Activated T-cell treated with anti-CD3 and anti-CD28 coated beads, Interleukin-2, amount 50 U/mL, for 1 hour (primary cell): Measurements from ENCODE around the gene PRTFDC1.
"Not testable (repeated sequence)": the region's sequence is repeated elsewhere in the genome, so short reads cannot be mapped to it uniquely, and the experiment has no call there.

Experiments
- DNase-seq: peaks from one replicate; pipeline ENCODE4 v3.0.0-alpha.2; 2020

PRTFDC1 gene

DNA sequence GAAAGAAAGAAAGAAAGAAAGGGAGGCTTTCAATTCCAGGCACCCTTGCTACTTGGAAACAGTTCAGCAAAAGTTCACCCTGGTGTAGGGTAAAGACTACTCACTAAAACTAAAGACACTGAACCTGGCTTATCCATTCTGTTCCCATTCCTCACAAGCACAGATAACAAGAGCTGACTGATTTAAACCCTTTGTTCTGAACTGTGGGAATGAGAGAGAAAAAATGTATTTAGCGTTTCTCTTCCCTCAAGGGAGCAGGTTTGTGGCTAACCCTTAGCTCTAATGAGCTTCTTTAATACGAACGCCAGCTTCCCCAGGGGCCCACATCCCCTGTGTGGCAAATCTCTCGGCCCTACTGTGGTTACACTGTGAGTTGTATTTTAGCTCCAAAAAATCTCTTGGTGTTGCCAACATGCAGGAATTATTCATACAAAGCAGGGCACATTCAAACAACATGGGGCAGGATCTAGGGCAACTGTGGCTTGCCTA lies 23.3 kb downstream of the PRTFDC1 start:
- DNase-seq = no peak

- DNase-seq = no peak
Measured at GRCh38 chr10:24928163-24928562, 24.2 kb downstream of the PRTFDC1 start.

- DNase-seq = no peak
Measured at GRCh38 chr10:24926557-24926956, 25.8 kb downstream of the PRTFDC1 start.

GRCh38 chr10:24925799-24926198 lies 26.6 kb downstream of the PRTFDC1 start:
- no peak for DNase-seq

GRCh38 chr10:24924483-24924882 lies 27.9 kb downstream of the PRTFDC1 start:
- not testable (repeated sequence) for DNase-seq

- DNase-seq = not testable (repeated sequence)
Measured at GRCh38 chr10:24922222-24922868, 30.1 kb downstream of the PRTFDC1 start.

- DNase-seq = no peak
Measured at GRCh38 chr10:24920907-24921881, 31.2 kb downstream of the PRTFDC1 start.

GRCh38 chr10:24920192-24920591 lies 32.2 kb downstream of the PRTFDC1 start:
- not testable (repeated sequence) for DNase-seq

DNA sequence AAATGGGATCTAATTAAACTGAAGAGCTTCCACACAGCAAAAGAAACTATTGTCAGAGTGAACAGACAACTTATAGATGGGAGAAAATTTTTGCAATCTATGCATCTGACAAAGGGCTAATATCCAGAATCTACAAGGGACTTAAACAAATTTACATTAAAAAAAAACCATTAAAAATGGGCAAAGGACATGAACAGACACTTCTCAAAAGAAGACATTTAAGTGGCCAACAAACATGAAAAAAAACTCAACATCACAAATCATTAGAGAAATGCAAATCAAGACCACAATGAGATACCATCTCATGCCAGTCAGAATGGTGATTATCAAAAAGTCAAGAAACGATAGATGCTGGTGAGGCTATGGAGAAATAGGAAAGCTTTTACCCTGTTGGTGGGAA lies 32.8 kb downstream of the PRTFDC1 start:
- not testable (repeated sequence) for DNase-seq

DNA sequence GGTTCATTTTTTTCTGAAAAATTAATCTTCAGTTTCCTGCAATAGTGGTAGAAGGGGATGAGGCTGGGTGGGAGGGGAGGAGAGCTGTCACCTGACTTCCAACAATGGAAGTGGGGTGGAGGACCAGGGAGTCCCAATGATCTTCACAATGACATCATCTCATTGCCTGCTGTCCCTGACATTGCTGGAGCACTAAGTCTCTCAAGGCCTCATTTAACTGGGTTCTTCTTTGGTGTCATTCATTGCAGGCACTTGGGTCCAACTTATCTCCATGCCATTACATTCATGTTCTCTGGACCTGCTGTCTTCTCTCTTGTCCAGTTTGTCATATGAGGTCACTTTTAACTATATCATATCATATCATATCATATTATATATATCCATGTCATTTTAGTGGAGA lies 34.4 kb downstream of the PRTFDC1 start:
- DNase-seq = no peak

- DNase-seq = no peak
Measured at GRCh38 chr10:24917493-24917892, 34.9 kb downstream of the PRTFDC1 start.

- no peak for DNase-seq
Measured at GRCh38 chr10:24916365-24916764, 36.0 kb downstream of the PRTFDC1 start.

DNA sequence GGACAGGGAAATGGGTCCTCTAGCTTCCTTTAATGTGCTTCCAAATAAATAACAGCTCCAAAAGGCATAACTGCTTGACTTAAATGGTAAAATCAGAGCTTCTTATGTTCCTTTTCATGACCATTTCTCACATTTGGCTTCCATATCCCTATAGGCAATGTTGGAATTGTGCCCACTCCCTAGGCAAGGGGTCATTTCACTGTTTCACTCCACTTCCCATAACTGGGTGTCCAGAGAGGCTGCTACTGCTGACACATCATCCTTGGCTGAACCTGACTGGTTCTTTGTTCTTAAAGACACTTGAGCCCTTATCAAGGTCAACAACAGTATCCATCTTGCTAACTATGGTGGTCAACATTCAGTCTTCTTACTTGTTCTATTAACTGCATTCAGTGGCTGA lies 37.1 kb downstream of the PRTFDC1 start:
- DNase-seq = no peak

GRCh38 chr10:24914148-24914547 lies 38.3 kb downstream of the PRTFDC1 start:
- DNase-seq = no peak

- no peak for DNase-seq
Measured at GRCh38 chr10:24912215-24912614, 40.2 kb downstream of the PRTFDC1 start.

- DNase-seq = no peak
Measured at GRCh38 chr10:24911029-24911428, 41.4 kb downstream of the PRTFDC1 start.

- no peak for DNase-seq
Measured at GRCh38 chr10:24910574-24910973, 41.8 kb downstream of the PRTFDC1 start.

GRCh38 chr10:24908793-24909423 lies 43.5 kb downstream of the PRTFDC1 start:
- DNase-seq = no peak

- no peak for DNase-seq
Measured at GRCh38 chr10:24907956-24908355, 44.5 kb downstream of the PRTFDC1 start.

DNA sequence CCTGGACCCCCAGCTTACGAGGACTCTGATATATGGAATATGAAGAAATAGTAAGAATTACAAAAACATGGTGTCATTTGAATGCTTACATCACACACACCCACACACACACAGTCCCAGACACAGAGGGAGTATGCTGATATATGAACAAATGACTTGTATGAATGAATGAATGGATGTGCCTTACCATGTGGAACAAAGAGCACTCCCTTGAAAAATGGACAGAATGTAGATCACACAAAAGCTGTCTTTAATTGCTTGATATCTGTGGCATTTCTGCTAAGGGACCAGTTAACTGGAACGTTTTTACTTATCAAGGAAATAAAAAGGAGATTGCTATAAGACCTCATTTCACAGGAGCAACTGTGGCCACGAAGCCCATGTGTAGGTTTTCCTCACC lies 46.0 kb downstream of the PRTFDC1 start:
- DNase-seq = no peak

DNA sequence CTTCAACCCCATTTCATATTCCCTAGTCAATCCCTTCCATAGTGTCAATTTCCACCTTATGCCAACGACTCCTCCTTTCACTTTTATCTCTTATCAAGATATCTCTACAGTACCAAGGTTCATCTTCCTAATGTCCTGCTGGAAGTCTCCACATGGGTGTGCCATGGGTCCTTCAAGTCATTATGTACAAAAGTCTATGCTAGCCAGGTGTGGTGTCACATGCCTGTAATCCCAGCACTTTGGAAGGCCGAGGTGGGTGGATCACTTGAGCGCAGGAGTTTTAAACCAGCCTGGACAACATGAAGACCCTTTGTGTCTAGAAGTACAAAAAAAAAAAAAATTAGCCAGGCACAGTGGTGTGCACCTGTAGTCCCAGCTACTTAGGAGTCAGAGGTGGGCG lies 47.6 kb downstream of the PRTFDC1 start:
- DNase-seq = no peak

DNA sequence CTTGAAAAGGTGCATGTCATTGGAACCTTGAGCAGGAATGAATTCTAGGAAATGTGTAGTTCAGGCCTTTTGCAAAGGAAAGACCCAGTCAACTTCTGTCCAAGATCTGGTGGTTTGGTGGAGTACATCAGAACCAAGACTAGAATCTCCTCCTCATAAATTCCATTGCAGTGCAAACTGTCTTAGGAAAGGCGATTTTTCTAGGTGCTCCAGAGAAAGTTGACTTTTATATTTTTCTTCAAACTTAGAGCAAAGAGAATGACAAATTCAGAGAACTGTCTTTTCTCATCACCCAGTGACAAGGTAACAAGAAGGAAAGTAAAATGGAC lies 50.0 kb downstream of the PRTFDC1 start:
- DNase-seq = no peak

DNA sequence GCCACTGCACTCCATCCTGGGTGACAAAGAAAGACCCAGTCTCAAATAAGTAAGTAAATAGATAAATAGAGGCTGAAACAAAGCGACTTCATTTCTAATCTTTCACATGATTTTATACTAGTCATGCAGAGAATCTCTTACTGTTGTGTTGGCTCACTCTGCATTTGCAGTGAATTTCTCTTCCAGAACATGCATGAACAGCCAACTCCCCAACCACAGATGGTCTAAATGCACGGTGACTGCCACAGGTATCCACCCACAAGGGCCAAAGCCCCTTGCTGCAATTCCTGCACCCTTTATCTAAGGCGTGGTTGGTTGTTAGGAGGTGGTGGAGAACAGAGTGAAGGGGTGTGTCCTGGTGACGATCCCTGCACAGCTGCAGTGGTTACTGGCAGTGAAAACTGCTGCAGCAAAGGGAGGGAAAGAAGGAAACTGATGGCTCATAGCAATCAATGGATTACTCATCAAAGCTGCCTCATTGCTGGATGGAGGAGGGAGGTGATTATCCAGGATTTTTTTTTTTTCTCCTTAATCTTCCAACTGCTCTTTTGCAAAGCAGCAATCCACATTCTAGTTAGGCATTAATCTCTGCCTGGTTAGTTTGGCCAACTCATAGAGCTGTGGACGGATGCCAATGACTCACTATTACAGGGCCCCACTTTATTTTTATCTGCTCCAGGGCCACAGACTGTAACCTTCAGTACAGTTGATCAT lies 50.6 kb downstream of the PRTFDC1 start:
- no peak for DNase-seq
